Uterus (tissue), 4 donors: ENCODE results near the gene SAFB. TPM values are rescaled to one million over a fixed set of nuclear protein-coding genes. Genes with fewer than 3 reads are reported as not detected.

Experiments
- DNase-seq, 2 donors: peaks; one replicate each; pipeline ENCODE4 v3.0.0-alpha.2; 2019 to 2020
- H3K27ac ChIP-seq, 2 donors: fragments of 200-600 bp; sonication (generic); 1 replicate in 1 of 2; 2 replicates in 1 of 2; pipeline ENCODE4 v1.5.1; 2016 to 2018
- H3K27me3 ChIP-seq, 2 donors: fragments of 200-600 bp; sonication (generic); one replicate each; pipeline ENCODE4 v1.5.1; 2018 to 2019; ENCODE audit warnings: control low read depth in 1 of 2
- H3K36me3 ChIP-seq, 2 donors: fragments of 200-600 bp; sonication (generic); one replicate each; pipeline ENCODE4 v1.5.1; 2019; ENCODE audit warnings: control low read depth in 1 of 2
- H3K4me1 ChIP-seq, 2 donors: fragments of 200-600 bp; sonication (generic); one replicate each; pipeline ENCODE4 v1.5.1; 2018 to 2019; ENCODE audit warnings: control low read depth in 1 of 2
- H3K4me3 ChIP-seq, 2 donors: fragments of 200-600 bp; sonication (generic); 1 replicate in 1 of 2; 2 replicates in 1 of 2; pipeline ENCODE4 v1.5.1; 2018 to 2019; ENCODE audit warnings: mild to moderate bottlenecking in 1 of 2
- H3K9me3 ChIP-seq, 2 donors: fragments of 200-600 bp; sonication (generic); one replicate each; pipeline ENCODE4 v1.5.1; 2019; ENCODE audit warnings: control low read depth in 1 of 2
- CTCF ChIP-seq, 4 experiments: fragments of 200-600 bp in 2 of 4; fragments of 450-650 bp in 2 of 4; sonication (generic) in 2 of 4; IDR thresholded peaks; one replicate each; pipeline ENCODE4 v1.5.1; 2016 to 2019; ENCODE audit warnings: antibody characterized with exemption in 4 of 4, mild to moderate bottlenecking in 2 of 4, moderate library complexity in 1 of 4
- POLR2A ChIP-seq, 2 donors: fragments of 450-650 bp; IDR thresholded peaks; one replicate each; pipeline ENCODE4 v1.6.1; 2016; ENCODE audit warnings: antibody characterized with exemption in 2 of 2, mild to moderate bottlenecking in 1 of 2, moderate library complexity in 1 of 2
- intact Hi-C: fragments of 100-400 bp; cut with DNase I; formaldehyde crosslinking; loops from one replicate; pipeline ENCODE4 v1.15.1; 2023; ENCODE audit warnings: low total_unique reads
- total RNA-seq, 4 donors: library from RNA; depleted of rRNA in 3 of 4; stranded (reverse); fragments of >200 nt in 3 of 4; gene quantifications; one replicate each; pipeline versions ENCODE4 v1.1.0 to v1.2.4, GENCODE V29; 2014 to 2023
- donor health status: DM: yes; HTN: yes; CAD: no.

Gene SAFB
- total RNA-seq, 4 donors from 2014 or later = 35.9 to 129 (median 97.4) TPM

- TF ChIP-seq CTCF (IDR thresholded peaks at IDR 0.05) = no peak
- no peak for TF ChIP-seq POLR2A (IDR thresholded peaks at IDR 0.05)
- no peaks in the 10 kb centered on the region for H3K27me3 ChIP-seq
- no peak overlapping the region for H3K4me3 ChIP-seq
- no peaks in the 10 kb centered on the region for H3K4me1 ChIP-seq
- no peak overlapping the region for H3K27ac ChIP-seq
- no peaks in the 10 kb centered on the region for H3K9me3 ChIP-seq
- no peaks in the 10 kb centered on the region for H3K36me3 ChIP-seq
- intact Hi-C loops = no loop called here
- DNase-seq = no peak
Observed at GRCh38 chr19:5663904-5664303, 41.0 kb downstream of the SAFB start.

- no peaks in the 10 kb centered on the region for H3K36me3 ChIP-seq
- no peak for DNase-seq
- no peaks in the 10 kb centered on the region for H3K9me3 ChIP-seq
- H3K4me3 ChIP-seq = no peak overlapping the region
- H3K27me3 ChIP-seq = no peaks in the 10 kb centered on the region
- no peaks in the 10 kb centered on the region for H3K4me1 ChIP-seq
- H3K27ac ChIP-seq = no peak overlapping the region
- intact Hi-C loops = no loop called here
- TF ChIP-seq CTCF (IDR thresholded peaks at IDR 0.05) (no peak), POLR2A (IDR thresholded peaks at IDR 0.05) (no peak)
Observed at GRCh38 chr19:5664515-5664914, 41.6 kb downstream of the SAFB start.

GRCh38 chr19:5665781-5666513 is 43.1 kb downstream of the SAFB start:
- Histone ChIP-seq H3K27me3 (no peaks in the 10 kb centered on the region), H3K4me1 (no peaks in the 10 kb centered on the region), H3K36me3 (no peaks in the 10 kb centered on the region), H3K27ac (no peak overlapping the region), H3K4me3 (no peak overlapping the region), H3K9me3 (no peaks in the 10 kb centered on the region)
- TF ChIP-seq POLR2A (IDR thresholded peaks at IDR 0.05) (no peak), CTCF (IDR thresholded peaks at IDR 0.05) (no peak)
- intact Hi-C loops = no loop called here
- no peak for DNase-seq

GRCh38 chr19:5666921-5667610 is 44.2 kb downstream of the SAFB start:
- no peak overlapping the region for H3K4me3 ChIP-seq
- no peak for DNase-seq
- TF ChIP-seq POLR2A (IDR thresholded peaks at IDR 0.05) = no peak
- TF ChIP-seq CTCF (IDR thresholded peaks at IDR 0.05) = no peak
- no peaks in the 10 kb centered on the region for H3K36me3 ChIP-seq
- intact Hi-C loops = no loop called here
- no peaks in the 10 kb centered on the region for H3K9me3 ChIP-seq
- H3K27me3 ChIP-seq = no peaks in the 10 kb centered on the region
- no peak overlapping the region for H3K27ac ChIP-seq
- no peaks in the 10 kb centered on the region for H3K4me1 ChIP-seq

- no peak for DNase-seq
- Histone ChIP-seq H3K4me1 (no peaks in the 10 kb centered on the region), H3K9me3 (no peaks in the 10 kb centered on the region), H3K4me3 (no peak overlapping the region), H3K36me3 (no peaks in the 10 kb centered on the region), H3K27ac (no peak overlapping the region), H3K27me3 (no peaks in the 10 kb centered on the region)
- TF ChIP-seq CTCF (IDR thresholded peaks at IDR 0.05) (no peak), POLR2A (IDR thresholded peaks at IDR 0.05) (no peak)
- intact Hi-C loops = no loop called here
Observed at GRCh38 chr19:5667751-5668271, 44.9 kb downstream of the SAFB start.
